Globus pallidus (tissue), 1 donor: ENCODE results near the gene TCEA2.

Experiments
- DNase-seq: peaks from one replicate; pipeline ENCODE4 v3.0.0-alpha.2; 2015; ENCODE audit warnings: low spot score

Gene TCEA2

GRCh38 chr20:64093013-64093503 lies 30.1 kb downstream of the TCEA2 start:
- DNase-seq = no peak

- no peak for DNase-seq
Measured at GRCh38 chr20:64095455-64095854, 32.5 kb downstream of the TCEA2 start.

GRCh38 chr20:64095927-64096326 lies 32.9 kb downstream of the TCEA2 start:
- no peak for DNase-seq

- DNase-seq = no peak
Measured at GRCh38 chr20:64096535-64096934, 33.5 kb downstream of the TCEA2 start.

GRCh38 chr20:64098471-64099013 lies 35.5 kb downstream of the TCEA2 start:
- DNase-seq = no peak

GRCh38 chr20:64099086-64099786 lies 36.2 kb downstream of the TCEA2 start:
- DNase-seq = no peak

- DNase-seq = no peak
Measured at GRCh38 chr20:64099880-64100565, 37.0 kb downstream of the TCEA2 start.

- no peak for DNase-seq
Measured at GRCh38 chr20:64100566-64100888, 37.5 kb downstream of the TCEA2 start.

- no peak for DNase-seq
Measured at GRCh38 chr20:64100946-64101688, 38.1 kb downstream of the TCEA2 start.

GRCh38 chr20:64101731-64102621 lies 39.0 kb downstream of the TCEA2 start:
- DNase-seq = no peak

- no peak for DNase-seq
Measured at GRCh38 chr20:64102647-64103354, 39.8 kb downstream of the TCEA2 start.

- DNase-seq = no peak
Measured at GRCh38 chr20:64103871-64104666, 41.1 kb downstream of the TCEA2 start.

- DNase-seq = no peak
Measured at GRCh38 chr20:64104667-64105451, 41.9 kb downstream of the TCEA2 start.

GRCh38 chr20:64105846-64106434 lies 42.9 kb downstream of the TCEA2 start:
- no peak for DNase-seq

- DNase-seq = no peak
Measured at GRCh38 chr20:64106435-64106961, 43.5 kb downstream of the TCEA2 start.

GRCh38 chr20:64106981-64107735 lies 44.2 kb downstream of the TCEA2 start, which contains the start of gene NPBWR2:
Gene NPBWR2 (minus strand): TSS chr20:64107565. CDS start chr20:64106831, 734 bp downstream.
- no peak for DNase-seq

- DNase-seq = no peak
Measured at GRCh38 chr20:64107736-64108457, 44.9 kb downstream of the TCEA2 start.
